ENCODE data around the gene GAL3ST3.
"Not testable (repeated sequence)": the region's sequence is repeated elsewhere in the genome, so short reads cannot be mapped to it uniquely, and the experiment has no call there.

Gene GAL3ST3

GRCh38 chr11:66042227-66042995 is 6.5 kb downstream of the GAL3ST3 start:
- DNase-seq: no peak

DNA sequence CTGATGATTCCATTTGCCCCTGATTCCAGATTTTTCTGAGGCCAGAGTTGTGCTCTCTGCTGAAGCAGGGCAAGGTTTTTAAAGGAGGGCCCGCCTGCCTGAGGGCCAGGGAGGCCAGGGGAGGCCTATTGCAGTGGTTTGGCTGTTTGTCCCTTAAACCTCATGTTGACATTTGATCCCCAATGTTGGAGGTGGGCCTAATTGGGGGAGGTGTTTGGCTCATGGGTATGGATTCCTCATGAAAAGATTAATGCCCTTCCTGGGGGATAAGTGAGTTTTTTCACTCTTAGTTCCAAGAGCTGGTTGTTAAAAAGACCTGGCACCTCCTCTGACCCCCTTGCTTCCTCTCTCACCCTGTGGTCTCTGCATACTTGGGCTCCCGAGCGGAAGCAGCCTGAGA is 9.2 kb downstream of the GAL3ST3 start:
- DNase-seq: no peak

DNA sequence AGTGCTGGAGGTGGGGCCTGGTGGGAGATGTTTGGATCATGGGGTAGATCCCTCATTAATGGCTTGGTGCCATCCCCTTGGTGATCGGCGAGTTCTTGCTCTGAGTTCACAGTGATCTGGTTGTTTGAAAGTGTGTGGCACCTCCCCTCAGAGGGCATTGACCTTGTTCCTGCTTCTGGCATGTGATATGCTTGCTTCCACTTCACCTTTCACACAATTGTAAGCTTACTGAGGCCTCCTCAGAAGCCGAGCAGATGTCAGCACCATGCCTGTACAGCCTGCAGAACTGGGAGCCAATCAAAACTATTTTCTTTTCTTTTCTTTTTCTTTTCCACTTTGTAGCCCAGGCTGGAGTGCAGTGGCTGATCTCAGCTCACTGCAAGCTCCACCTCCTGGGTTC is 11.6 kb downstream of the GAL3ST3 start:
- DNase-seq: no peak

GRCh38 chr11:66036334-66036710 is 12.6 kb downstream of the GAL3ST3 start:
- no peak for DNase-seq

- DNase-seq: no peak
Observed at GRCh38 chr11:66035653-66036333, 13.2 kb downstream of the GAL3ST3 start.

GRCh38 chr11:66032957-66033735 is 15.8 kb downstream of the GAL3ST3 start:
- DNase-seq: no peak

- DNase-seq: no peak
Observed at GRCh38 chr11:66026017-66026529, 22.9 kb downstream of the GAL3ST3 start, which contains the start of gene CATSPER1. TSS of gene CATSPER1 (minus strand) at chr11:66026479. CDS start at chr11:66026379, 100 bp downstream.

- DNase-seq: not testable (repeated sequence)
Observed at GRCh38 chr11:66023186-66023440, 25.8 kb downstream of the GAL3ST3 start.

- DNase-seq: peak; percentile 87
Observed at GRCh38 chr11:66022401-66023185, 26.4 kb downstream of the GAL3ST3 start.

DNA sequence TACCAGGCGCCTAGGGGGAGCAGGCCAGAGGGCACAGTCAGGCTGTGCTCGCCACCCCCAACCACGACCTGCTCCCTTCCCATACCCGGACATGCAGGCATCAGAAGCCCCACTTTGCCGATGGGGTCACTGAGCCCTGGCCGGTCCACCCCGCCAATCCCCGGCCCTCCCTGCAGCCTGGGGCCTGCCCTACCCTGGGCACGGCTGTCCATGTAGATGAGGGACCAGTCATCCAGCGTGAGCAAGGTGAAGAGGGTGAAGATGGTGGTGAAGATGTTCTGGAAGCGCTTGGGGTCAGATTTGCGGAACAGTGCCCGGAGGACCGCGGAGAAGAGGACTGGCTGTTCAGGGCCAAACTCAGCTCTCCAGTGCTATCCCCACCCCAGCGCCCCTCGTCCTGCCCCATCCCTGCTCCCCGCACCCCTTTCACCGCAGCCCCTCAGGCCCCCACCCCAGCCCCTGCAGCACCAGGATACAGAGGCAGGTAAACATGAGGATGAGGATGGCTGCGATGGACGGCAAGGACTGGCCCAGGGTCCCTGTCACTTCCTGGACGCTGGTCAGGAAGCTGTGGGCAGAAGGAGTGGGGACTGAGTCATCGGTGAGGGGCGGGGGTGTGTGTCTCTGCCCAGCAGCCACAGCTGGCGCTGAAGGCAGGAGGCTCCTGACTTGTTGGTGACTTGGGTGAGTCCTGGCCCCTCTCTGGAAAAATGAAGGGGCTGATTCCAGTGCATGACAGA is 28.2 kb downstream of the GAL3ST3 start:
- DNase-seq: no peak

DNA sequence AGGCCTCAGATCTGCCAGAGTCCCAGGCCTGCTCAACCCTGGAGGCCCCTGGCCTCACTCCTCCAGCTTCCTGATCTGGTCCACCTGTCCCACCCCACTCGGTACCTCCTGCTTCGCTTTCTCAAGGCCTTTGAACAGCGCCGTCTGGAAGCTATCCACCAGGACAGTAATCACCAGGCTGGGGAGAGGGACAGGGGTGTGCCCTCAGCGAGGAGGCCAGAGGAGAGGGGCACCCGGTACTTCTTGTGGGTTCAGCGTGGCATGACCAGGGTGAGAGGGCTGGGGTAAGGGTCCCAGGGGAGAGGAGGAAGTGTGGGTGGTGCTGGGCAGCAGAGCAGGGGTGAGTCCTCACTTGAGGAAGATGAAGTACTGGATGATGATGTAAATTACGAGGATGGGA is 28.7 kb downstream of the GAL3ST3 start:
- DNase-seq: no peak

GRCh38 chr11:66017321-66017720 is 31.6 kb downstream of the GAL3ST3 start:
- no peak for DNase-seq

DNA sequence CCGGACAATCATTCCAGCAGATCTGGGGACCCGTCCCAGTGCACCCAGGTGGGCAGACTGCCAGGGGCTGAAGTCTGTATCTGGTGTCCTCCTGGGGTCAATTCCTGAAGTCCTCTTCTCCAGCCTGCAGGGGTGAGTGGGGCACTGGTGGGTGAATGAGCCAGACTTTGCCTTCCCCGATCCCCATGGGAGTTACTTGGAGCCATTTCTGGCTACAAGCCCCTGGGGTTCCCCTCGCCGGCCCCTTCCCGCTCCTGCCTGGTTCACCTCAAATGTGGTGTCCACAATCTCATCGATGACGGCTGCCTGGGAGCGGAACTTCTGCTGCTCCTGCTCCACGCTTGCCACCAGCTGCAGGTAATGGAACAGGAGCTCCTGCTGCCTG is 32.2 kb downstream of the GAL3ST3 start:
- no peak for DNase-seq

GRCh38 chr11:66015936-66016792 is 32.8 kb downstream of the GAL3ST3 start:
- DNase-seq: no peak

GRCh38 chr11:66015454-66015881 is 33.5 kb downstream of the GAL3ST3 start:
- no peak for DNase-seq

DNA sequence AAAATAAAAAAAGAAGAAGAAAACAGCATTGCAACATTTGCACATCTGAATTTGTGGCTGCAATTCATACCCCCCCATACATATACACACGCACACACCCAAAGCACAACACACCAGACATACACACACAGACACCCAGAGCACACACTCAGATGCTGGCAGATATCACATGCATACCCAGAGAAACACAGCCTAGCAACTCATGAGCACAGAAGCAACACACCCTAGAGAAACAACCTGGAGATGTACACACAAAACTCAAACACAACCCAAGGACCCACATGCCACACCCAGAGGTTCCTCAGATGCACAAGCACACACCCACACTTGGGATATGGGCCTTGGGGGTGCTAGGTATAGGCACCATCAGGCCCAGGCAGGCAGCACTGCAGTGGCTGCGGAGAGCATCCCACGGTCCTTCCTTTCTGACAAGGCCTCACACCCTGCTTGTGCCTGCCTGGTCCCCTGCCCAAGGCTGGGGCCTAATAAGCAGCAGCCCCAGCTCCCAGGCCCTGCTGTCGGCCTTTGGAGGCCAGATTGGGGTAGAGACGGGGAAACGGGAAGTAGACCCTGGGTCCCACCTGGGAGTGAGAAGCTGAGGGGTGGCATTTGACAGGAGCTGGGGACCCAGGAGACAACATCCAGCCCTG is 34.0 kb downstream of the GAL3ST3 start:
- no peak for DNase-seq

- no peak for DNase-seq
Observed at GRCh38 chr11:66013762-66014100, 35.2 kb downstream of the GAL3ST3 start.

DNA sequence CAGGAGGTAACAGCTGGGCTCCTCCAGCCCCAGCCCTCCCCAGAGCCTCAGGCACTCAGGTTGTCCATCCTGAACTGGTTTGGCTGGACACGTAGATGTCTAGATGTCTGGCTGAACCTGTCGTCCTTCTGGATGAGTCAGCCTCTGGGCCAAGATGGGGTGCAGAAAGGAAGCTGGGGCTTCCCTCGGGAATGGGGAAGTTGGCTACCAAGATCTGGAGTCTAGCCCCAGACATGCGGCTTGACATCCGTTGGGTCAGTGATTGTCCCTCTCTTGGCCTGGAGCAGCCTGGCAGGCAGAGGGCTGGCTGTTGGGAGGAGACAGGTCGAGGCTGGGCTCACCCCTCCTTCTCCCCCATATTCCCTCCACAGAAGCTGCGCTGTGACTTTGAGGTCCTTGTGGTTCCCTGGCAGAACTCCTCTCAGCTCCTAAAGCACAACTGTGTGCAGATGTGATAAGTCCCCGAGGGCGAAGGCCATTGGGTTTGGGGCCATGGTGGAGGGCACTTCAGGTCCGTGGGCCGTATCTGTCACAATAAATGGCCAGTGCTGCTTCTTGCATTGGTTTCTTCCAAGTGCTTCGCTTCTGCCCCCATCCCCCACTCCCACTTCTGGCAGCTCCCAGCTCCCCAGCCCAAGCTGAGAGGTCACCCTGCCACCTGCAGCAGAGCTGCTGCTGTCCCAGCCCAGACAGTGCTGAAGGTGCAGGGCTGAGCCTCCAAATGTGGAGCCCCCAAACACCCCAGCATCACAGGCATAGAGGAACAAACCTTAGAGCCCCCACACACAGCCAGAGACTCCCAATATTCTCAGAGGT is 35.8 kb downstream of the GAL3ST3 start:
- no peak for DNase-seq

DNA sequence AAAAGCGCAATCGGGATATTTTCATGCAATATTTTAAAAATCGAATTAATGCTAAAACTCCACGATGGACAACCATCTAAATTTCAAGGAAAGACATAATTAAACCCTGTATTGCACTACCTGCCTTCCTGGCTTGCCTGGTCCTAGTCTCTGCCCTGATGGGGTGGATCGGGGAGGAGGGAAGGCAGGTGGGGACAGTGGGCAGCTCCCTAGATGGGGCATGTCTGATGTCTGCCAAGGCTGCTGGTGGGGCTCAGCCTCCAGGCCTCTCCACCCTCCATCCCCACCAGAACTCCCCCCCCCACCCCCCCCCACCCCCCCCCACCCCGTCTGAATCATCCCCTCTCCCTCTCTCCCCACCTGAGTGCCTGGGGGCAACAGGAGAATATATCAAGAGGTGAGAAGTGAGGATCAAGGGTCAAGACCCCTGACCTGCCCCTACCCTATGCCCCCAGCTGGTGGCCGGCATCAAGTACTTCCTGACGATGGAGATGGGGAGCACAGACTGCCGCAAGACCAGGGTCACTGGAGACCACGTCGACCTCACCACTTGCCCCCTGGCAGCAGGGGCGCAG is 36.5 kb downstream of the GAL3ST3 start:
- DNase-seq: no peak

Measured in activated CD4-positive, CD25-positive, alpha-beta regulatory T cell treated with anti-CD3 and anti-CD28 coated beads, Interleukin-2, amount 50 U/mL, for 72 hours (primary cell).